GM10248 (cell line): ENCODE data around the gene SP2.

Experiments used
- CTCF ChIA-PET: fragments of 300-600 bp; sonication (Branson Sonifier 250); formaldehyde crosslinking; extraction: SDS; loops from one replicate; lab custom pipeline; 2021; ENCODE audit warnings: antibody characterized with exemption; lab: Yijun Ruan, JAX
- POLR2A ChIA-PET: fragments of 350-650 bp; sonication (Branson Sonifier 250); formaldehyde crosslinking; extraction: SDS; loops from one replicate; lab custom pipeline; 2020; ENCODE audit warnings: antibody characterized with exemption; lab: Yijun Ruan, JAX
- DNase-seq: peaks from one replicate; pipeline ENCODE4 v3.0.0; 2012; ENCODE audit errors: extremely low spot score
- TF ChIP-seq, protein P1 (sequence below): IDR thresholded peaks from 2 replicates; pipeline ENCODE4 v1.5.1; 2012; ENCODE audit warnings: mild to moderate bottlenecking, low read depth; ENCODE audit errors: extremely low read depth, missing control alignments, control extremely low read depth

The SP2 gene

GRCh38 chr17:47895347-47895855 is 635 bp upstream of the SP2 start:
- ChIA-PET CTCF (interaction anchor here (0.8 to 18.7 kb wide), 9 partner anchors 11 to 75 kb away, joined by 3 to 687 read pairs (median 5); partner anchors contain the start of genes CDK5RAP3, LRRC46, MRPL10 and SCRN2), POLR2A (interaction anchor here (0.8 kb wide), 2 partner anchors 11 to 35 kb away, joined by 3 read pairs; no protein-coding TSS in a partner anchor)
- DNase-seq: no peak
- TF ChIP-seq, protein P1, sequence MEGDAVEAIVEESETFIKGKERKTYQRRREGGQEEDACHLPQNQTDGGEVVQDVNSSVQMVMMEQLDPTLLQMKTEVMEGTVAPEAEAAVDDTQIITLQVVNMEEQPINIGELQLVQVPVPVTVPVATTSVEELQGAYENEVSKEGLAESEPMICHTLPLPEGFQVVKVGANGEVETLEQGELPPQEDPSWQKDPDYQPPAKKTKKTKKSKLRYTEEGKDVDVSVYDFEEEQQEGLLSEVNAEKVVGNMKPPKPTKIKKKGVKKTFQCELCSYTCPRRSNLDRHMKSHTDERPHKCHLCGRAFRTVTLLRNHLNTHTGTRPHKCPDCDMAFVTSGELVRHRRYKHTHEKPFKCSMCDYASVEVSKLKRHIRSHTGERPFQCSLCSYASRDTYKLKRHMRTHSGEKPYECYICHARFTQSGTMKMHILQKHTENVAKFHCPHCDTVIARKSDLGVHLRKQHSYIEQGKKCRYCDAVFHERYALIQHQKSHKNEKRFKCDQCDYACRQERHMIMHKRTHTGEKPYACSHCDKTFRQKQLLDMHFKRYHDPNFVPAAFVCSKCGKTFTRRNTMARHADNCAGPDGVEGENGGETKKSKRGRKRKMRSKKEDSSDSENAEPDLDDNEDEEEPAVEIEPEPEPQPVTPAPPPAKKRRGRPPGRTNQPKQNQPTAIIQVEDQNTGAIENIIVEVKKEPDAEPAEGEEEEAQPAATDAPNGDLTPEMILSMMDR: no peak

- TF ChIP-seq, protein P1: no peak
- ChIA-PET CTCF (no interaction called here), POLR2A (no interaction called here)
- DNase-seq: no peak
Measured at GRCh38 chr17:47896672-47897490, 845 bp downstream of the SP2 start.

DNA sequence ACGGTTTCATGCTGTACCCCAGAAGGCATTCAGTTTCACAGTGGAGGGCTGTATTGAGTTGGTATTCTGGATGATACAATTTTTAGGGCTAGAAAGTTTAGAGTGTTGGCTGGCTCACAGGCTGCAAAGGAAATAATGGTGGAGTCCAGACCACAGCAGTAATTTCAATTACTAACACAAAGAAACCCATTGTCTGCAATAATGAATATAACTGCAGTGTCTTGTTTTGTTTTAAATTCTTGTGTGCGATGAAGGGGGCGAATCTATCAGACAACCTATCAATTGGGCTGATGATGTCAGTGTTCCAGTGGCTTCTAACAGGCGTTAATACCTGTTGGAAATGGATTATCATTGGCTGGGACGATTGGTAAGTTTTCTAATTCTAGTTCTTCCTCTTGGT is 1.5 kb downstream of the SP2 start:
- CTCF ChIA-PET: interaction anchor here (0.9 kb wide), 1 partner anchor 8 kb away, joined by 3 read pairs; no protein-coding TSS in a partner anchor
- POLR2A ChIA-PET: no interaction called here
- no peak for DNase-seq
- TF ChIP-seq, protein P1: no peak

GRCh38 chr17:47898241-47898640 is 2.2 kb downstream of the SP2 start:
- TF ChIP-seq, protein P1: no peak
- ChIA-PET CTCF (interaction anchor here (0.9 to 1.2 kb wide), 2 partner anchors 9 to 49 kb away, joined by 3 to 7 read pairs; no protein-coding TSS in a partner anchor), POLR2A (no interaction called here)
- DNase-seq: no peak

GRCh38 chr17:47899643-47900042 is 3.6 kb downstream of the SP2 start:
- POLR2A ChIA-PET: no interaction called here
- TF ChIP-seq, protein P1: no peak
- DNase-seq: no peak
- CTCF ChIA-PET: interaction anchor here (0.8 to 1.1 kb wide), 3 partner anchors 50 to 59 kb away, joined by 3 to 4 read pairs (median 3); partner anchors contain the start of gene SCRN2

DNA sequence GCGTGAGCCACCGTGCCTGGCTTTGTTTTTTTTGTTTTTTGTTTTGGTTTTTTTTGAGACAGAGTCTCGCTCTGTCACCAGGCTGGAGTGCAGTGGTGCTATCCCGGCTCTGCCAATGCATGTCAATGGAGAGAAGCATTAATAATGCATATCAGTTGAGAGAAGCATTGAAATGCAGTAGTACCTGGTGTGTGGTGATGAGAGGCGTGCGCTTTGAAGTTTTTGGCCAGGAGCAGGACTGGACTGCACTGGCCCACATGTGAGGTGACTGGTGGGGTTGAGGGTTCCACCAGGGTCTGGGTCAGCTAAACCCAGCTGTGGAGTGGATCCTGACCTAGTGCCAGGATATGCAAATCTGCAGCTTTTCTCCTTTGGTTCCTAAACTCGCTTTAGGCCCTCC is 5.4 kb downstream of the SP2 start:
- ChIA-PET POLR2A (interaction anchor here (0.6 kb wide), 1 partner anchor 1441 kb away, joined by 7 read pairs; no protein-coding TSS in a partner anchor), CTCF (interaction anchor here (0.9 to 1.0 kb wide), 2 partner anchors 64 to 117 kb away, joined by 3 read pairs; no protein-coding TSS in a partner anchor)
- TF ChIP-seq, protein P1: no peak
- no peak for DNase-seq
